Activated effector memory CD4-positive, alpha-beta T cell treated with Interleukin-2 at 50 U/mL for 16 hours (primary cell): ENCODE results near the gene NRP1.

Experiments used
- DNase-seq: peaks from one replicate; pipeline ENCODE4 v3.0.0-alpha.2; 2020

Gene NRP1

GRCh38 chr10:33347211-33347610 is 12.7 kb upstream of the NRP1 start:
- DNase-seq = no peak

DNA sequence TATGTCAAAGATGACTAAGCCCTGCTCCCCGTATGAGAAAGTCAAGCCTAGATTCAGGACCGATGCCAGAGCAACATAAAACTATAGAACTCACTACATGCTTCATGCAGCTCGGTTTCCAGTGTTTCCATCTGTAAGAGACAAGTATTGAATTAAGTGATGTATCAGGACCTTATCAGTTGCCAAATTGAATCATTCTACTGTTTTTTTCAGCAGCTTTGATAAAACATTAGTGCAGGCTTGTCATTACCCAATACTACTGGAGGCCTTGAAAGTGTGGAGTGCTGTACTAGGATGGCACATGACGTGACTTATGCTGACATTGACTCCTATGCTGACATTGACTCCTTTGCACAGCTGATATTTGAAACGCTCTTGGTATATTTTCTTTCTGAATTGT is 10.8 kb upstream of the NRP1 start:
- no peak for DNase-seq

GRCh38 chr10:33344676-33345075 is 10.2 kb upstream of the NRP1 start:
- DNase-seq = no peak

GRCh38 chr10:33341637-33342036 is 7.2 kb upstream of the NRP1 start:
- no peak for DNase-seq

GRCh38 chr10:33337326-33337957 is 3.0 kb upstream of the NRP1 start:
- no peak for DNase-seq

- no peak for DNase-seq
These were observed 2.3 kb upstream of the NRP1 start for GRCh38 chr10:33336582-33337325.

- DNase-seq = no peak
These were observed 1.5 kb upstream of the NRP1 start for GRCh38 chr10:33335801-33336581.

GRCh38 chr10:33335551-33335800 is 1.0 kb upstream of the NRP1 start:
- DNase-seq = no peak

DNA sequence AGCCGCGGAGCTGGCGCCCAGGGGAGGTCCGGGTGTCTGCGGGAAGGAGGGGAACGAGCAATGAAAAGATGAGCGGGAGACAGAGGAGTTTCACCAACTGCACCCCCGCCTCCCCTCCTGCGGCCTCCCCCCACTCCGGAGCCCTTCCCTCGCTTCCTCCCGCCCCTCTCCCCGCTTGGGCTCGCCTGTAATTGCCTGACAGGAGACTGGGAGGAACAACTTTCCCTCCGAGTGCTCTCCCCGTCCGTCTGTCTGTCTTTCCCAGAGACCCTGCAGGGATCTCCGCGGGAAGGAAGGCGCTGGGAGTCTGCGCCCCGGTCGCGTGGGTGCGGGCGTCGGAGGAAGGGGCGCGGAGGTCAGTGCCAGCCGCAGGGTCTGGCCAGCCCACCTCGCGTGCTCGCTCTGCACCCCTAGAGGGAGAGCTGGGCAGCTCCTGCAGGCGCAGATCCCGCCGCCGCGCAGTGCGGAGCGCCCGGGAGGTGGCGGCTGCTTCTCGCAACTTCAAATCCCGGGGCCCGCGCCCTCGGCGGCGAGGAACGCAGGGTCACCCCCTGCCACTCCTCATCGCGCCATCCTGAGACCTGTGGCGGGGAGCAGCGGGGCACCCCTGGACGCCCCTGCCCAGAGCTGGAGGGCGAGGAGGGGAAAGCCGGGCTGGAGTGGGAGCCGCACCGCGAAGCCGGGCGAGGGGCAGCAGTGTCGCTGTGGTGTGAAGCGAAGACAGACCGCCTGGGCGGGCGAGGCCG is 511 bp upstream of the NRP1 start:
- DNase-seq = no peak

DNA sequence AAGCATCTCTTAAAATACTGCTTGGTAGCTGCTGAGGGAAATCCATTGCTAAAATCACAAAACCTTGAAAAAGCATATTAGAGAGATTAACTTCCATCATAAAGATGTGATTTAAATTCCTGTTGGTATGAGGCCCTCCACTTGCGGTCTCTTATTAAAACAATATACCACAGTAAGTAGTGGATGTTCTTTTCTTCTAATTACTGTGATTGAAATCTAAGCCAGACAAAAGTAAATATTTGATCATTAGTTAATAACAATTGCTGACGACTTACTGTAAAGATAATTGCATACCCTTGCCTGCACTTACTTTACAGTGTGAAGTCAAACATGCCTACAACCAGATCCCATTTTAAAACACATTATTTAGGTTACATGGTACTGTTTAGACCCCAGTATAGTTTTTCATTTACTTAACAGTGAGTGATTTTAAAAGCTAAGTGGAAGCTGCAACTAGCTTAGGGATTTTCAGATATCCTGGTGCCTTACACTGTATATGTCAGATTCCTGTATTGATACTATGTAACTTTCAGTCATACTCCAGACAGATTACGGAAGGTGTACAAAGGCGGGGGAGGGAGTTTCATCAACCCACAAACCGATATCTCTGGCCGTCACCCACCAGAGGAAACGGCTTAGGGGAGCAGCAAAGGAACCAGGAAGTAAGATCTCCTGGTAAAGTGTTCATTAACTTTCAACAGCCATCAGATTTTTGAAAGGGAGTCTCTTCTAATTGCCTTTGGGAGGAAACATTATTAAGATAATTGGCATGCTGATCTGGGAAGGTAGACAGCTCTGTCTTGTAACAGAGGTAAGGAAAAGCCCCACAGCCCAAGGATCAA is 986 bp downstream of the NRP1 start:
- DNase-seq = peak; percentile 13

GRCh38 chr10:33332183-33333065 is 2.0 kb downstream of the NRP1 start:
- DNase-seq = no peak

GRCh38 chr10:33331379-33331694 is 3.1 kb downstream of the NRP1 start:
- no peak for DNase-seq

- DNase-seq = peak; percentile 53
These were observed 3.7 kb downstream of the NRP1 start for GRCh38 chr10:33330543-33331378.

- DNase-seq = no peak
These were observed 5.3 kb downstream of the NRP1 start for GRCh38 chr10:33329178-33329577.

DNA sequence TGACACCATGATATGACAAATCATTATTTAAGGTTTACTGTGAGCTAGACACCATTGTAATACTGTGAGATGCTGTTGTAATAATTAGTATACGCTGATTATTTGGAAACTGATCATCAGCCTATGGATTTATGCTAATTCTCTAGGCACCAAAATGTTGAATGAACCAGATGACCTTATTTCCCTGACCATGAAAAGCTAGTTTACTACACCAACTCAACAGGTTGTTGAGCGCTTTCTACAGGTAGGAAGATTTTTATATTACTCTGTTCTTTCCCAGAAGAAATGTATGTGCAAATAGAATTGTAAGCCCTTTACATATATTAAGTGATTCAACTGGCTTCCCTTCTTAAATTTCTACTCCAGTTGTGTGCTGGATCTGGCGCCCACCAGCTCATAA is 6.2 kb downstream of the NRP1 start:
- DNase-seq = no peak

- no peak for DNase-seq
These were observed 6.7 kb downstream of the NRP1 start for GRCh38 chr10:33327751-33328150.

DNA sequence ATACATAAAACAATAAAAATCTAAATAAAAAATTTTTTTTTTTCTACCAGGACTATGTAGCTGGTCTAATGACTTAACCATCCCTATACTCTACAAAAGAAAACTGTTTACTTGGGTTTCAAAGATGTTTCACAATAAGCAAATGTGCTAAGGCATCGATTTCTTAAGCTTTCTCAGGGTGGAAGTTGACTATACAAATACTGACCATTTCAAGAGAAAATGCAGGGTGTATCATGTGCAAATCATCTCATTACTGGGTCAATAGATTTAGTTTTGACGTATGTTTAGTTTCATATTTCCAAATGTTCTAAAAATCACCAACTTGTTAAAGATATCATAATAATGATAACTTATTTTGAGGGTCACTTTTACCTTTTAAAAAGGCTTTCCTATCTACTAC is 7.5 kb downstream of the NRP1 start:
- no peak for DNase-seq

DNA sequence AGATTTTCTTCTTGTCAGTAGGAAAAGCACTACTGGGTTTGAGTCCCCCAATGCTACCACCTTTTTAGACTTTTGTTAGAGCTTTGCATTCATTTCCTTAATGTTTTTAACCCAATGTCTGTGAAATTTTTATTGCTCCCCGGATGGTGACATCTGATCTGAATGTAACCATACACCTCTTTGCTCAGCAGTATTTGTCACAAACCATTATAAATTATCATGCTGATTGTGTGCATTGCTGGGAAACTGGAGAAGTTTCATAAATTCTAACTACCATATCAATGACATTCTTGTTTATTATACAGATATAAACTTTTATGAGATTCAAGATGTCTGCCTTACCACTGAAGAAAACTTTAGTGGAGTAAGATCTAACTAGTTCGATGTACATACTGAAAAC is 8.5 kb downstream of the NRP1 start:
- DNase-seq = no peak

- no peak for DNase-seq
These were observed 10.7 kb downstream of the NRP1 start for GRCh38 chr10:33323721-33324120.

DNA sequence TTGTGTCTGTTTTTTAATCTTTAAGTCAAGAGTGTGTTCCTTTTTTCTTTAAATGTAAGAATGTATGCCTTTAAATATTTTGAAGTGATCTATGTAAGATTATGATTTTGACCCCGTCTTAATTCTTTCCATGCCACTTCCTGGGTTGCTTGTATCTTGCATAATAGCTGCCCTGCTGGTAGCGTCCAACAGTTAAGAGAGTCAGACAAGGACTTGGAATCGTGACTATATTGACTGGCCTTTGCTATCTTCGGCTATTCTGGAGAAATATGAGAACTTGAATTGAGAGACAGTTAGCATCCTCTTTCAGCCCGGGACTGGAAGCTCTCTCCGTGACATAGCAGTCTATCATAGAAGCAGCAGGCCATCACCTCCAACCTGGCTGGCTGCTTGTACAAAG is 13.0 kb downstream of the NRP1 start:
- no peak for DNase-seq

DNA sequence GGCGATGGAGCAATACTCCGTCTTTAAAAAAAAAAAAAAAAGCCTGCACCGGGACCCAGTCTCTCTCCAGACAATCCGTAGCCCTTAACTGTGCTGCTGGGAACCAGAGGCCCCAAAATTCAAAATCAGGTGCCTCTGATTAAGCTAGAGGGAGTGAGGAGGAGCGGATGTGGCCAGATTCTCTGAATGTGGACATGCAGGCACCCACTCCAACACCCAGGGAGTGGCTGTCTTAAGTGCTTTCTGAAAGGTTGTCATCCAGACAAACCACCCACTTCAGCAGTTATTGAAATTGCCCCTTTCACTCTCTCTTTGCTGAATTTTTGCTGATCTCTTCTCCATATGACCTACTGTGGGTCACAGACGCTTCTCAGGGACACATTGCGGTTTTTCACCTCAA is 14.2 kb downstream of the NRP1 start:
- no peak for DNase-seq
